ENCODE measurements around the gene LIMS4. TPM values are rescaled to one million over a fixed set of nuclear protein-coding genes. Genes with fewer than 3 reads are reported as not detected.
"Not testable (repeated sequence)": the region's sequence is repeated elsewhere in the genome, so short reads cannot be mapped to it uniquely, and the experiment has no call there.

The LIMS4 gene
- total RNA-seq, 1 donor: 27.2 TPM

DNA sequence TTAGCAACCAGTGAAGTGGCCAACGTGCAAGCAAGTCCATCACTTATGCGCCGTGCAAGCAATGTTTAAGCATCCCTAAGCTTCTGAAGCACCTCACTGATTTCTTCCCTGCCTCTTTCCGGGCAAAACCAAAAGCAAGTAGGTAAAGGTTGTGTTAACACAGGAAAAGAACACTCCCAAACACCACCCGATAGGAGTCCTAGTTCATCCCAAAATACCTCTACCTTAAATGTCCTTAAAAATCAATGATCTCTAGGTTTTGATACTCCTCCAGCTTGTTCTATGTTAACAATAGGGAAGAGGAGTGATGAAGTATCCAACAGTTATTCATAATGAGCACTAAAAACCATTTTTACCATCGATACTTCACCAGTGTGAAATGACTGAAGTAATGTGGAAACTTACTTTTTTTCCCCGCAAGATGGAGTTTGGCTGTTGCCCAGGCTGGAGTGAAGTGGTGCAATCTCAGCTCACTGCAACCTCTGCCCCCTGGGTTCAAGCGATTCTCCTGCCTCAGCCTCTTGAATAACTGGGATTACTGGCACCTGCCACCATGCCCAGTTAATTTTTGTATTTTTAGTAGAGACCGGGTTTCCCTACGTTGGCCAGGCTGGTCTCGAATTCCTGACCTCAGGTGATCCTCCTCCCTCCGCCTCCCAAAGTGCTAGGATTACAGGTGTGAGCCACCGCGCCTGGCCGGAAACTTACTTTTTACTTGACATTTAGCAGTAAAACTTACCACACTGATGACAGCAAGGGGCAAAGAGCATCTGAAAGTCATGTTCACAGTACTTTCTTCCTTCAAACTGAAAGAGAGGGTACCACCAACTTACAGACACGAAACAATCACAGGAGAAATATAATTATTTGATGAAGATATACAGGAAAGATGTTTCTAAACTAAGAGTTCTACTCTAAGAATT, 16.1 kb downstream of the LIMS4 start:
- DNase-seq (ENCODE audit: low read depth); H3K4me3 ChIP-seq (ENCODE audit: low read depth, low read length): not testable (repeated sequence)

DNA sequence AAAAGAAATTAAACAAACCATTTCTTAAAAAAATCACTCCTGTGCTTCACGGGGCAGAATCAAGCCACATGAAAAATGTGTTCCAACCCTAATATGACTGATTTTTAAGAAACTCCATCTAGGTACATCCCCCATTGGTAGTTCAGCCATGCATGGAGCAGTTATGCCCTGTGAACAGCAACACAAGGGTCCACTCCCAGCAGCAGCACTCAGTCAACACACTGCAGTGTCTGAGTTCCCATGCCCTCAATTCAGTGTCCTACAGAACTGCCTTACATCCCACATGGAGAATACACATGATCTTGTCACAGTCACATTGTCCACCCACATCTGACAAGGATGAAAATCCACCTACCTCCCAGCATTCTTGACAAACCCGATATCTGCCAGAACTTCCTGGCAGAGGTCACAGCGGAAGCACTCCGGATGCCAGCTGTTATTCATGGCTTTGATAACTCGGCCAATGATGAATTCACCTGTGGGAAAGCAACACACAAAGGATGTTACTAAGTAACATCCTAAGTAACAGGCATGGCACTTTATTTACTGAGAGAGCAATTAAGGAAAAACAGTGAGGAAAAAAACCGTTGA, 17.4 kb downstream of the LIMS4 start:
- H3K4me3 ChIP-seq (ENCODE audit: low read depth, low read length); DNase-seq (ENCODE audit: low read depth): not testable (repeated sequence)

DNA sequence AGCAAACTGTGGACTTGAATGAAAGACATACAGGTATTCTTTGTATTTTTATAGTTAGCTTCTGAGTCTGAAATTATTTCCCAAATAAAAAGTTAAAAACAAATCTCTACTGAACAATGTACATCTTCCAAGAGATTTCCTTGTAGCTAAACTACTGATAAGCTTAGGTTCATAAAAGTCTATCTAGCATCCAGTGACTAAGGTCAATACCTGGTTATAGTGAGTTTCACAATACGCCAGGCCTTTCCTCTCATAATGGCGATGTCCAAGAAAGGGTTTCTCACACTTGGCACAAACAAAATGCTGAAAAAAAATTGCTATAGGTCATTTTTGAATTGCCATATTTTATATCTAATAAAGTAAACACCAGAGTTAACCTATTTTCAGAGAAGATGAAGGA, 21.7 kb downstream of the LIMS4 start:
- not testable (repeated sequence) for DNase-seq (ENCODE audit: low read depth); H3K4me3 ChIP-seq (ENCODE audit: low read depth, low read length)

DNA sequence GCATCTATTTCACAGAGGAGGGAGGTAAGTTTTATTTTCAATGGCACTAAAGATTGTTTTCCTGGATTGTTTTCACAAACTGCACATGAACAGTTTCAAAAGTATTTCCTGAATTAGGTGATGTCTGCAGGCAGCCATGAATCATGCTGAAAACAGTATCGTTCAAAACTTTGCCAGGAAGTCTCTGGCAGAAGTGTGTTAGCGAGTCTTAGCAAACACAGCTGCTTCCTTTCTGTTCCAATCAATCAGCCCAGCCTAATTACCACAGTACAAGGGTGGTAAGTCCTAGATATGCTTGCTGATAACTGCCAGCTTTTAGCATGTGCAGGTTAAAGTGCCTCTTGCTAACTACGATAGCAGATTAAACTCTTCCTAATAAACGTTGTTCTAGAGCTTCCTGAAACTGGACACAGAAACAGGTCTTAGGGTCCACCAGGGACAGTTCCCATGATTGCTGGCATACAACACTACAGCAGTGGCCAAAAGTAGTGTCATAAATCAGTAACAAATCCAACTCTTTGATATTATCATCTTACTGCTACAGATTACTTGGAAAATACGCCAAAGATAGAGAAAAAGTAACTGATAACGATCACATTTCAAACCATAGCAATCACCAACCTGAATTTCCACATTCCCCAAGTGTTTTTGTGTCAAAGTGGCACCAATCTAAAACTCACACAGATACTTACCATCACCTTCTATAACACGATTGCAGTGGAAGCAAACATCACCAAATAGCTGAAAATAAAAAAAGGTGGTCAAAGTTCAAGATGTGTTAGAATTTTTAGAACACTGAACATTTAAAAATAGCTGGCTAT, 23.3 kb downstream of the LIMS4 start:
- not testable (repeated sequence) for H3K4me3 ChIP-seq (ENCODE audit: low read depth, low read length); DNase-seq (ENCODE audit: low read depth)

DNA sequence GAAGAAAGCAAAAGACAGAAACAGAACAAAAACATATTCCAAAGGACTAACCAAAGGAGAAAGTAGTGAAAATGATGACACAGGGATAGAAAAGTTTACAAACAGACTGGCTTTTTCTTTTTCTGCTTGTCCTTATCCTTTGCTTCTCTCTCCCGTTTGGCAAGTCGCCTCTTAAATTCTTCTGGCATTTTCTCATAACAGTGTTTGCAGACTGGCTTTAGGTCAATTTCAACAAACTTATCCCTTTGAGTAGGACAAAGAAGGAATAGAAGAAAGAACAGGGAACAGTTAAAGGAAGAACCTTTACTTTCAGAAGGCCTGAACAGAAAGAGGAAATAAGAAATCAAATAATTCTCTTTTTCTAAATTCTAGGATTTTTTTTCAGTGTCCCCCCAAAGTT, 26.0 kb downstream of the LIMS4 start:
- H3K4me3 ChIP-seq (ENCODE audit: low read depth, low read length); DNase-seq (ENCODE audit: low read depth): not testable (repeated sequence)

DNA sequence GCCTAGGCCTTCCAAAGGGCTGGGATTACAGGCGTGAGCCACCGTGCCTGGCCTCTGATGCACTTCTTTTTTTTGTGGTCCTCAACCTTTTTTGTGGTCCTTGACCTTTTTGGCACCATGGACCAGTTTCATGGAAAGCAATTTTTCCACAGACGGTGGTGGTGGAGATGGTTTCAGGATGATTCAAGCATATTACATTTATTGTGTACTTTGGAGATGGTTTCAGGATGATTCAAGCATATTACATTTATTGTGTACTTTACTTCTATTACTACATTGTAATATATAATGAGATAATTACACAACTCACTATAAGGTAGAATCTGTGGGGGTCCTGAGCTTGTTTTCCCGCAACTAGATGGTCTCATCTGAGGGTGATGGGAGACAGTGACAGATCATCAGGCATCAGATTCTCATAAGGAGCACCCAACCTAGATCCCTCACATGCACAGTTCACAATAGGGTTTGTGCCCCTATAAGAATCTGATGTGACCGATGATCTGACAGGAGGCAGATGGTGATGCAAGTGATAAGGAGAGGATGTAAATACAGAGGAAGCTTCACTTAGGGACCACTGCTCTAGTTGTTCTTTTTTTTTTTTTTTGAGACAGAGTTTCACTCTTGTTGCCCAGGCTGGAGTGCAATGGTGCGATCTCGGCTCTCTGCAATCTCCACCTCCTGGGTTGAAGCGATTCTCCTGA, 29.2 kb downstream of the LIMS4 start:
- DNase-seq (ENCODE audit: low read depth): not testable (repeated sequence)

DNA sequence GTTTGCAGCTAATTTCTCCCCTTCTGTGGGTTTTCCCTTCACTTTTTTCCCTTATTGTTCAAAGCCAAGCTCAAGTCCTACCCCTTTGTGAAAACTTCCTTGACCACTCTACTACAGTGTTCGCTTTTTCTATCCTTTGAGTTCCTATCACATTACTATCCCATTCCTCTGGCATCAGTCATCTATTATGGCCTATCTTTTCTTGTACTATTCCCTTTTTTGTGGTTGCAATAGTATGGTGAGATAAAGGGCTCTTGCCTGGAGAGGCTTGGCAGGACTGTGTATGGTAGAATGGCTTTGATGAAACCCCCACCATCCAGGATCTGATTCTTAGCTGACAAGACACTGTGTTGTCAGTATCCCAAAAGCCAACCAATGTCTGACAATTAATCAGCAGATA, 30.7 kb downstream of the LIMS4 start:
- not testable (repeated sequence) for H3K4me3 ChIP-seq (ENCODE audit: low read depth, low read length)

More for the DNA sequence above, 29.2 kb downstream of the LIMS4 start:
- H3K4me3 ChIP-seq (ENCODE audit: low read depth, low read length): not testable (repeated sequence)

DNA sequence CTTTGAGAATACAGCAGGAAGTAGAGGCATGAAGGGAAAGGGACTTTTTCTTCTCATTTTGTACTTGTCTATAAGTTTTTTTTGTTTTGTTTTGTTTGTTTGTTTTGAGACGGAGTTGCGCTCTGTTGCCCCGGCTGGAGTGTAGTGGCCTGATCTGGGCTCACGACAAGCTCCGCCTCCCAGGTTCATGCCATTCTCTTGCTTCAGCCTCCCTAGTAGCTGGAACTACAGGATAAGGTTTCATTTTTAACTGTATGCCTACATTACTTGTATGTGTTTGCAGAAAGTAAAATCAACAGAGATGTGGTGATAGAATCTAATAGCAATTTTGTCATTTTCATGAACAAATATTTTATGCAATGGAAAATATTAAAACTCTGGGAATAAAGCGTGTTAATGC, 38.1 kb downstream of the LIMS4 start:
- not testable (repeated sequence) for H3K4me3 ChIP-seq (ENCODE audit: low read depth, low read length); DNase-seq (ENCODE audit: low read depth)

More for the DNA sequence above, 30.7 kb downstream of the LIMS4 start:
- DNase-seq (ENCODE audit: low read depth): not testable (repeated sequence)

DNA sequence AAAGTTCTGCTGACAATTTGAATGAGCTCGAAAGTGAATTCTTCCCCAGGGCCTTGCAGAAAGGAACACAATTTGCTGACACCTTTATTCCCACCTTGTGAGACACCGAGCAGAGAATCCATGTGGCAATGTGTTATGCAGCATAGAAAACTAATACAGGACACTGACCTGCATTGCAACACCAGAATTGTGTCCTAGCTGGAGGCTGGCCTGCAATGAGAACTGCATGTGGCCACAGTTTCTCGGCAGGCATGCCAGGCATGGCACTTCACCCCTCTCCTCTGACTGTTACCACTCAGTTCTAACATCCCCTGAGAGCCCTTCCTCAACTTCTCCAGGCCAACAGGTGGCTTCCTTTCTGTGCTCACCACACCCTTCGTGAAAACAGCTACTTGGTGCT, 46.9 kb downstream of the LIMS4 start:
- not testable (repeated sequence) for DNase-seq (ENCODE audit: low read depth); H3K4me3 ChIP-seq (ENCODE audit: low read depth, low read length)

DNA sequence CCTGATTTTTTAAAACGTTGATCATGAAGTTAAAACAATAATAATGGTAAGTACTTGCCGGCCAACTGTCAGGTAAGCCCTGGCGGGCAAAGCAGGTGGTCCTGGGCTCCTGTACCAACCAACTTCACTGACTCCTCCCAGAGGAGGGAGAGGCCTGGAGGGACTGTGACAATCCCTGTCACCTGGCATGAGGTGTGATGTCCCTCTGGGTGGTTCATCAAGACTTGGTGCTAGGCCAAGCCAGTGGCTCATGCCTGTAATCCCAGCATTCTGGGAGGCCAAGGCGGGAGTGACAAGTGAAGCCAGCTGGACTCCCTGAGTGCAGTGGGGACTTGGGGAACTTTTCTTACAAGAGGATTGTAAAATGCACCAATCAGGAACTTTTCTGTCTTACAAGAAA, 48.2 kb downstream of the LIMS4 start:
- DNase-seq (ENCODE audit: low read depth): not testable (repeated sequence)

DNA sequence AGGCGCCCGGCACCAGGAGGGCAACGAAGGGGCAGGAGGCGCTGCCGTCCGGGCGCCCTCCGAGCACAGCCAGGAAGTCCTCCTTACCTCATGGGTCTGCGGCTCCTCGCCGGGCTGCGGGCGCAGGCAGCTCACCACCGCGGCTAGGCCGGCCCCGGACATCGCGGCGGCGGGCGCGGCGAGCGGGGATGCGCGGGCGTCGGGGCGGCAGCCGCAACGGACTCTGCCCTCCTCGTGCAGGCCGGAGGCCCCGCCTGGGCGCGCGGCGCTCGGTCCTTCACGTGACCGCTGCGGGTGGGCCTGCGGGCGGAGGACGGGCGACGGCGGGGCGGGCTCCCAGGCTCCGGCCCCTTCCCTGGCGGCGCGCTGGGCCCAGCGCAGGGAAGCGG, 49.0 kb downstream of the LIMS4 start:
- not testable (repeated sequence) for DNase-seq (ENCODE audit: low read depth); H3K4me3 ChIP-seq (ENCODE audit: low read depth, low read length)

More for the DNA sequence above, 48.2 kb downstream of the LIMS4 start:
- H3K4me3 ChIP-seq (ENCODE audit: low read depth, low read length): not testable (repeated sequence)

DNA sequence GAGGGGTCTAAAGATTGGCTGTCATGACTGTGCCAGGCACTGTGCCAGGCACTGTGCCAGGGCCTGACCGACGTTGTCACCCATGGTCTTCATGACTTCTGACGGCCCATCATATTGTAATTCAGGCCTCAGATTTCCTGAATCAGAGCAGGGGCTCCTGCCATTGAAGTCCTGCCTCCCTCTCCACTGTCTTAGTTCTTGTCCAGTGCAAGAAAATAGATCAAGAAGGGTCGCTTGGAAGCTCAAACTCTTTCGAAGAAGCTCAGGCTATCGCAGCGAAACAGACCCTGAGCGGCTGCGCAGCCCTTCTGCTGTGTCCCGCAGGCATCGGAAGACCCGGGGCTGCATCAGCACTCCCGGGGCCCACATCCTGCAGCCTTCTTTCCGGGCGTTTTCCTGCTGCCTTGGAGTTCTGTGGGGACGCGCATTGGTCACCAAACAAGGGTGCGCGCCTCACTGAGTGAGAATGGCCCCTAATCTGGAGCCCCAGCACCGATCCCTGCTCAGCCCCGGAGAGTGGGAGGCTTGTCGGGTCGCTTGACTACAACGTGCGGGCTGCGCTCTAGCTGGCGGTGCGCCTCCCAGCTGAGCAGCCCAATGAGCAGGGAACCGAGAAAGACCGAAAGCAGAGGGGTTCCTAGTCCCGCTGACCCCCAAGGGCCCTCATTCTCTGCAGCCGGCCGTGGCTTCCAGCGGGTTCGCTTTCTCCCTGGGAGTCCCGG, 49.6 kb downstream of the LIMS4 start:
- DNase-seq (ENCODE audit: low read depth); H3K4me3 ChIP-seq (ENCODE audit: low read depth, low read length): not testable (repeated sequence)

DNA sequence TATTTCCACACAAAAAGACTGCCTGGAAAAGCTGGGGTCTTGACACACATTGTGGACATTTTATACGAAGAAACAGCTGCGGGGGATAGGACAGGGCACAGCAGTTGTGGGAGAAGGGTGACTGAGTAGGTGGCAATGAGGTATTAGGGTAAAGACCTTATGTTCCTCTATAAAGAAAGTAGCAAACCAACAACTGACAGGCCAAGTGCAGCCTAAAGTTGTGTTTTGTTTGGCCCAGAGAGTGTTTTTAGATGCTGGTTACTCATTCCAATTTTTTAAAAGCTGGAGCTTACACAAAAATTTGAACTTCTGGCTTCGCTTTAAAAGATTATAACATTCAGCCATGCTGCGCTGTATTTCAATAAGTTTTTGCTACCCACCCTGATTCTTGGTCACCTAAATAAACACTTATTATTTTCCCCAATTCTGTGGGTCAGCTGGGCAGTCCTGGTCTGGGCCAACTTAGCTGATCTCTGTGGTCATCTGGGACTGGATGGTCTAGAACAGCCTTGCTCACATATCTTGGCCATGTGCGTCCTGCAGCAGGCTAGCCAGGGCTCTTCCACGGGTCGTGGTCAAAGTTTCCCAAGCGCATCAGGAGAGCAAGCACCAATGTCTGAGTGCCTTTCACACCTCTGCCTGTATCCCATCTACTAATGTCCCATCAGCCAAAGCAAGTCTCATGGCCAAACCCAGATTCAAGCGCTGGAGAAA, 51.8 kb downstream of the LIMS4 start:
- not testable (repeated sequence) for H3K4me3 ChIP-seq (ENCODE audit: low read depth, low read length); DNase-seq (ENCODE audit: low read depth)

DNA sequence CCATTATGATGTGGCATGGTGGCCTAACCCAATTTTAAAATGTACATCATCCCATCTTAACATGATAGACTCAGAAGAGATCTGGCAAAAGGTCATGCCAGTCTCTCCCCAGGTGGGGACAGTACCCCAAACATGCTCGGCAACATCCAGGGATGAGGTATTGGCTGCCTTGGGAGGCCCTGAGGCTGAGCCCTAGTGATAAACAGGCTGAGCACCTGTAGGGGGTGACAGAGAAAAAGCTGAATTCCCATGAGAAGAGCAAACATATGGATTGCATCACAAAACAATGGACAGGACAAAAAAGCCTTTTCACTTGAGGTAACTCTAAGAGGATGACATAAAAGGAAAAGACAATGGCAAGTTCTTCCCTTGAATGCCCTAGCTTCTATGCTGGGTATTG, 65.5 kb downstream of the LIMS4 start:
- not testable (repeated sequence) for H3K4me3 ChIP-seq (ENCODE audit: low read depth, low read length)

DNA sequence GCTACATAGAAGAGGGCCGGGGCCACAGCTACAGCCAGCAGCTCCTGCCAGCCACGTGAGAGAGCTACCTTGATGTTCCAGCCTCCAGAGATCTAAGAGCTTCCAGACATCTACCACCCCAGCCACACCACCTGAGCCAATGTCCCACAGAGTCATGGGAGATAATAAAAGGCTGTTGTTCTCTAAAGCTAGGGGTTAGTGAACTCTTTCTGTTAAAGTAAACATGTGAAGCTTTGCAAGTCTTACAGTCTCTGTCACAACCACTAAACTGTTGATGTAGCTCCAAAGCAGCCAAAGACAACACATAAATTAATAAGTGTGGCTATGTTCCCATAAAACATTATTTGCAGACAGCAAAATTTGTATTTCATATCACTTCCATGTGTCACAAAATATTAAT, 67.6 kb downstream of the LIMS4 start:
- H3K4me3 ChIP-seq (ENCODE audit: low read depth, low read length); DNase-seq (ENCODE audit: low read depth): not testable (repeated sequence)

More for the DNA sequence above, 65.5 kb downstream of the LIMS4 start:
- not testable (repeated sequence) for DNase-seq (ENCODE audit: low read depth)

DNA sequence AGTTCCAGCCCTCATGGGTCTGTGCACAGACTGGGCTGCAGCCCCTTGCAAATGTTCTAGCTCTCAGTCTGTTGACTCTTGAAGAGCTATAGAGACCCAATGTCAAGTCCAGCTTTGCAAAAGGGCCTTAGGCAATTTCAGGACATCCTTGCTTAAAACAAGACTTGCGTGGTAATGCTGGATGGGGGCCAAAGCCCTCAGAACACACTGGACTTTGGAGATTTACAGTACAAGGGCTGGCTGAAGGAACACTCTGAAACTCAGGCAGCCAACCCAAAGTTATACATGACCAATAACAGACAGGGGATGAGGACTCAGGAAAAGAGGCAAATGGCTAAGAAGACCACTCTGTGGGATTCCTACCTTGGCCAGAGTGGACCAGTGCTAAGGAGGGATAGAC, 68.4 kb downstream of the LIMS4 start:
- not testable (repeated sequence) for DNase-seq (ENCODE audit: low read depth); H3K4me3 ChIP-seq (ENCODE audit: low read depth, low read length)

DNA sequence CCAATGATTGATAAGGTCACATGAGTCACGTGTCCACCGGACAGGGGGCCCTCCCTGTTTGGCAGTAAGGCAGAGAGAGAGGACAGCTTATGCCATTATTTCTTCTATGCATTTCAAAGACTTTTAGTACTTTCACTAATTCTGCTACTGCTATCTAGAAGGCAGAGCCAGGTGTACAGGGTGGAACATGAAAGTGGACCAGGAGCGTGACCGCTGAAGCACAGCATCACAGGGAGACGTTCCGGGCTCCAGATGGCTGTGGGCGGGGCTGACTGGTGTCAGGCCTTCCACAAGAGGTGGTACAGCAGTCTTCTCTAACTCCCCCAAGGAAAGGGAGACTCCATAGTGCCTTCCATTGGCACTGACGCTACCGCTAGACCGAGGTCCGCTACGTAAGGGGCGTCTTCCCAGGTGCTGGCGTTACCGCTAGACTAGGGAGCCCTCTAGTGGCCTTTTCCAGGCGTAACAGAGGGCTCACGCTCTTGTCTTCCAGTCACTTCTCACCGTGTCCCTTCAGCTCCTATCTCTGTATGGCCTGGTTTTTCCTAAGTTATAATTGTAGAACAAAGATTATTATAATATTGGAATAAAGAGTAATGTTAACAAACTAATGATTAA, 71.5 kb downstream of the LIMS4 start:
- H3K4me3 ChIP-seq (ENCODE audit: low read depth, low read length); DNase-seq (ENCODE audit: low read depth): not testable (repeated sequence)

Data from fibroblast of villous mesenchyme (primary cell).